HEK293T (cell line): Measurements from ENCODE around the gene MLLT3.

ENCODE experiments used
- BHLHE40 ChIP-seq: fragments of 450-650 bp; IDR thresholded peaks from 2 replicates; pipeline ENCODE4 v1.6.1; 2016; ENCODE audit warnings: mild to moderate bottlenecking, moderate library complexity, borderline replicate concordance
- ELF4 ChIP-seq: fragments of 450-650 bp; IDR thresholded peaks from 2 replicates; pipeline ENCODE4 v1.6.1; 2017; ENCODE audit warnings: antibody characterized with exemption
- FOXA1 ChIP-seq: fragments of 450-650 bp; IDR thresholded peaks from 2 replicates; pipeline ENCODE4 v1.6.1; 2016; ENCODE audit warnings: mild to moderate bottlenecking
- FOXK2 ChIP-seq: fragments of 450-650 bp; IDR thresholded peaks from 2 replicates; pipeline ENCODE4 v1.6.1; 2016; ENCODE audit warnings: mild to moderate bottlenecking
- HDGF ChIP-seq: fragments of 450-650 bp; IDR thresholded peaks from 2 replicates; pipeline ENCODE4 v1.6.1; 2017; ENCODE audit warnings: antibody characterized with exemption, borderline replicate concordance
- LEF1 ChIP-seq: fragments of 450-650 bp; IDR thresholded peaks from 2 replicates; pipeline ENCODE4 v1.6.1; 2017; ENCODE audit warnings: mild to moderate bottlenecking, borderline replicate concordance
- NFRKB ChIP-seq: fragments of 450-650 bp; IDR thresholded peaks from 2 replicates; pipeline ENCODE4 v1.6.1; 2016; ENCODE audit warnings: mild to moderate bottlenecking, moderate library complexity
- SUZ12 ChIP-seq: fragments of 450-650 bp; IDR thresholded peaks from 2 replicates; pipeline ENCODE4 v1.6.1; 2016; ENCODE audit warnings: mild to moderate bottlenecking
- TARDBP ChIP-seq: fragments of 450-650 bp; IDR thresholded peaks from 2 replicates; pipeline ENCODE4 v1.6.1; 2016

GRCh38 chr9:20513126-20513913 lies 109.0 kb downstream of the MLLT3 start:
- TF ChIP-seq NFRKB (no peak), HDGF (no peak), FOXK2 (no peak), TARDBP (no peak), SUZ12 (no peak), BHLHE40 (no peak), ELF4 (no peak), FOXA1 (no peak), LEF1 (no peak)
